ENCODE data around the gene DDX4.
"Not testable (repeated sequence)": the region's sequence is repeated elsewhere in the genome, so short reads cannot be mapped to it uniquely, and the experiment has no call there.

DDX4 gene

GRCh38 chr5:55737793-55738192 is at the start of gene DDX4:
Gene DDX4, plus strand, starts transcription at chr5:55738061. Its CDS starts 903 bp downstream, at chr5:55738964.
- no peak for DNase-seq

DNA sequence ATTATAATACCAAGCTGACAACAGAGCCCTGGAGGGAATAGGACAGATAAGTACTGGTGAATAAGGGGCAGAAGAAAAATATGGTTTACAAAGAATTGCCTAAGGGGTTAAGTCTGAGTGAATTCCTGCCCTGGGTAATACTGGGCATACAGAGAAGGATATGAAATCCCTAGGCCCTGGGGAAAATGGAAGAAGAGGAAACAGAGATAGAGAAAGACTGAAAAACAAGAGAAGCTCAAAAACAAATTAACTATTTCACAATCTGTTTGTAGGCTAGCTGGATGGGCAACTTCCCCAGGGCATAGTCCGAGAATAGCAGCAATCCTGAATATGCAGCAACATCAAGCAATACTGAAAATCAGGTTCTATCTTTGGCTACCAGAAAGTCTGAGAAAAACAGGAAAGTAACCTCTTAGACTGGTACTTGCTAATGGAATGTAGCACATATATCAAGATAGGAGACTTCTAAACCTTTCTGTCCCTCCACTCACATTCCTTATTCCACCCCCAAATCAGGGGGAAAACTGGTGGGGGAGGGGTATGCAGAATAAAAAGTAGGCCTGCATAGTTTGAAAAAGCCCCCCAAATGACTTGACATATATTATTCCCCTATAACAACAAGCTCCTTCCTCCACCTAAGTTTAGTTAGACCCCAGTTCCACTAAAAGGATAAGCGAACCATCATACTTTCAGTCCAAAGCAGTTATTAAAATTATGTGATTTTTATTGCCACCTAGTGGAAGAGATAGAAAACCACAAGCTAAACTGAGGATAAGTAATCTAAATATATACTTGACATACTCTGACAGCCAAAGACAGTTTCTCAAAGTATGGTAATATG is 46.4 kb upstream of the DDX4 start:
- no peak for DNase-seq

- no peak for DNase-seq
Observed at GRCh38 chr5:55692106-55692417, 45.8 kb upstream of the DDX4 start.

- no peak for DNase-seq
Observed at GRCh38 chr5:55692509-55692908, 45.4 kb upstream of the DDX4 start.

- no peak for DNase-seq
Observed at GRCh38 chr5:55694152-55694830, 43.6 kb upstream of the DDX4 start.

- not testable (repeated sequence) for DNase-seq
Observed at GRCh38 chr5:55696704-55697103, 41.2 kb upstream of the DDX4 start.

GRCh38 chr5:55699041-55699688 is 38.7 kb upstream of the DDX4 start:
- no peak for DNase-seq

GRCh38 chr5:55700745-55701144 is 37.1 kb upstream of the DDX4 start:
- DNase-seq, result no peak

DNA sequence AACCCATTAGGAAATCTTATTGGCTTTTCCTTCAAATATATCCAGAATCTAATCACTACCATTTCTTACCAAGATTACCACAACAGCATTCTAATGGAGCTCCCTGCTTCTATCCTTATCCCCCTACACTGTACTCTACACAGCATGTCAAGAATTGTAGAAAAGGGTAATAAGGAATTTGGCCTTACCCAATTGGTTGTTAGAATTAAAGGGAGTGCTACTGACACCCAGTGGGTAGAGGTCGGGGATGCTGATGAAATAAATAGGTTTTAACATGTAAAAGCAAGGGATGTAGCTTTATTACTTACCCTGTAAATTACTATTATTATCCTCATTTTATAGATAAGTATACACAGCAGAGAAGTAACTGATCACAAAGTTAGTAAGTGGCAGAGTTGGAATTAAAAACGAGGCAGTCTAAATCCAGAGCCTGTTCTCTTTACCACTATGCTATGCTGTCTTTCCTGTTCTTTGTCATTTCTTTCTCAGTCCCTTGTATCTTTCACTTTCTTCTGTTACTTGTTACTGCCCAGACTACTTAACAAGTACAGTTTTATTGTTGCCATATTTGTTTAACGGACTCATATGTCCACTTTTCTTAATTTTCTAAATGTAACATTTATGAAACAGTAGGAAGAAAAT is 36.3 kb upstream of the DDX4 start:
- DNase-seq, result no peak

DNA sequence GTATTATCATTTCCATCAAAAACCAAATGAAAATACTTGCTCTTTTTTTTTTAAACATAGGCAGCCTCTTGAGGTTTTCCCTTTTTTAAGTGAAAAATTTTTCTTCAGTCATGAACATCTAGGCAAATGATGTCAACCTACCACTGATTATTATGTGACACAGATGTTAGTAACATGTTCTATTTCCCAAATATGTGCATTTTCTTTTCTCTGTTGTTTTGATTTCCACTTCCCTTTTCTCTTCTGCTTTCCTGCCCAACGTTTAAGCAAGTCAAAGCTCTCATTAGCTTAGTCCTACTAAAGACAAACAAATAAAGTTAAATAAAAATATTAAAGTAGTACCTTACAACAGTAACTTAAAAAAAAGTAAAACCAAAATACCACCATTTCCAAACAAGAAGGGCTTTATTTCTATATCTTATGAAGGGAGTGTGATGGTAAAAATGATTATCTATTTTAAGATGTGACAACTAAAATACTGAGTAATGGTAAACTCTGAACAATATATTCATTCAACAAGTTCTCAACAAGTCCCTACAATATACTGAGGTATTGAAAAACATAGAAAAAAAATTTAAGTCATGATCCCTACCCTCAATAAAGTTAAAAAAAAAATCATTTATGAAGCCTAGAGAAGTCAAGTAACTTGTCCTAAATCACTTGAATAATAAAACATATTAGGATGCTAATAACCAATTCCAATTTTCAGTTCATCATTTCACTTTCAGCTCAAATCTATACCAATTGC is 35.1 kb upstream of the DDX4 start:
- no peak for DNase-seq

DNA sequence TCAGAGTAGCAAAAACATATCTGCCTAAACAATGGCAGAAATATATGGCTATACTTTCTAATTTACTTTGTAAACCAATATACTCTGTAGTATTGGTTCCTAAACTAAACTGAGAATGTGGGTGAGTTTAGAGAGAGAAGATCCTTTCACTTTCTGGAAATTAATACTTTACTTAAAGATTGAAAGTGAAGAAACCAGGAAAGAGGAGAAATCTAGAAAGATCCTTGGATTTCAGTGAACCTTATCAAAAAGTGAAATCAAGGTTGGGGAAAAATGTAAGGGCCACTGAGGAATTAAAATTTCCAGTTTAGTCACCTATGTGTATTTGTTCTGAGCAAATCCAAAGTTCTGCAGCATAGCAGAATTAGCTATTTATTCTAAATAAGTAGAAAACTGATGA is 31.6 kb upstream of the DDX4 start:
- DNase-seq, result no peak

GRCh38 chr5:55708732-55709131 is 29.1 kb upstream of the DDX4 start:
- no peak for DNase-seq

DNA sequence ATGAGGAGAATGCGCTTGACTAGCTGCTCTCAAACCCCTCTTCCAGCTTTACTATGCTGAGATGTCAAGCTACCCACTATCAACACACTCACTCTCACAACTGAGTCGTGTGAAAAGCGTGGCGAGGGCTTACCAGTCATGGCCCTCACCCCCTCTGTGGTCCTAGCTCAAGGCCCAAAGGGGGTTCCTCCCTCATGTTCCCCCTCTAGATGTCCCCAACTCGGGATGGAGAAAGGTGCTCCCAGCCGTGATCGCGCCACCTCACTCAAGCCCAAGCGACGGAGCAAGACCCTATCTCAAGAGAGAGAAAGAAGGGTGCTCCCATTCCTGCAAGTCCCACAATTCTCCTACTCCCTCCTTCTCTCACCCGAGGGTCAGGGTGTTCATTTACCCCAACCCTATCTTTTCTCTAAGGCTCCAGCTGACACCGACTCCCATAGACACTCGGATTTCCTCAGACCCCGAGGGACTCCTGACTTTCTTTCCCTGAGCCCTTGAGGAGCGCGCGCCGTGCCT is 26.3 kb upstream of the DDX4 start:
- DNase-seq, result peak; percentile 3

- peak; percentile 93 for DNase-seq
Observed at GRCh38 chr5:55712023-55712859, 25.6 kb upstream of the DDX4 start, which contains the start of gene SLC38A9. Gene SLC38A9, minus strand, starts transcription at chr5:55712324. Its CDS starts 14,366 bp downstream, at chr5:55697958.

DNA sequence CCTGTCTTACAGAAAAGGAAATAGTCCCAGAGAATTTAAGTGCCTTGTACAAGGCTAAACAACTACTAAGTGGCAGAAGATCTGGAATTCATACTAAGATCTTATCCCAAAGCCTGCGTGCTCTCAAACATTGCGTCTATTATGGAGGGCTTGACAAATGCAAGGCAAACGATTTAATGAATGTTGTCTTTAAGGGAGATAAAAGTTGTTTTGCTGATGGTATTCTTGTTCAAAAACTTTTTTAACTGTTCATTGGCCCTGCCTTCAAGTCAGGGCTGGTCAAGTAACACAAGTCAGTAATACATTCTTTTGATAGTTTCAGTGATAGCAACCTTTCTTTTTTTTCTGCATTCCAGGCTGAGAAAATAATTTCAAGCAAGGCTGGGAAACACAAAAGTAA is 24.0 kb upstream of the DDX4 start:
- no peak for DNase-seq

DNA sequence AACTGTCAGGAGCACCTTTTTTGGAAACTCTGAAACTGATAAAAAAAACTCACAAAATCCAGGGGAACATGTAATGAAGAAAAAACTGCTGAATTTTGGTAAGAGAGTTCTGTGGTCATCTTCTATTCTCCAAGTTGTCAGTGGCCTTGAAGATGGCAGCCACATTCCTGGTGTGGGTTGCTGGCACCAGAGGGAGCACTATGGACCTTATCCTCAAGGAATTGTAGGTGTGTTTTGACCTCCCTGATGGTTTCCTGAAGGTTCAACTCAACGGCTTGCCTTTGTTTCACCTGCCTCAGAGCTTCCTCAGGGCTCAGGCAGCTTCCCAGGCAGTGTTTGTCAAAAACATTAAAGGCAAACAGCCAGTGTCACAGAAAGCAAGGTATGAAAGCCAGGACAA is 23.5 kb upstream of the DDX4 start:
- no peak for DNase-seq

DNA sequence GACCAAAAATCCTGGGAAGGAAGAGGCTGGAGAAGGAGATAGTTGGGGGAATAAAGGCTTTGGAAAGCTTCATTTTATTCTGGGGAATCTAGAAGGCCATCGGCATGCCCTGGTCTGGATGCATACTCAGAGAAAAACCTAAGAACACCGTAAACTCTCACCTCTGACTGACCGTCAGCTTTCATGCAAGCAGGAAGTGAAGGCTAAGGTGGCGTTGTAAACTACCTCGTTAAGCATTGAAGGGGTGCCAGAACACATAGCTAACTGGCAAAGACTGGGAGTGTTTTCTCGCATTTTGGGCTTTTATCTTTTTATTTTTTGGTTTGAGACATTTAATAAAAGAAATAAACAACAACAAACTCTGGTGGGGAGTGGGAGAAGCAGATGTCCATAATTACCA is 23.1 kb upstream of the DDX4 start:
- DNase-seq, result no peak

DNA sequence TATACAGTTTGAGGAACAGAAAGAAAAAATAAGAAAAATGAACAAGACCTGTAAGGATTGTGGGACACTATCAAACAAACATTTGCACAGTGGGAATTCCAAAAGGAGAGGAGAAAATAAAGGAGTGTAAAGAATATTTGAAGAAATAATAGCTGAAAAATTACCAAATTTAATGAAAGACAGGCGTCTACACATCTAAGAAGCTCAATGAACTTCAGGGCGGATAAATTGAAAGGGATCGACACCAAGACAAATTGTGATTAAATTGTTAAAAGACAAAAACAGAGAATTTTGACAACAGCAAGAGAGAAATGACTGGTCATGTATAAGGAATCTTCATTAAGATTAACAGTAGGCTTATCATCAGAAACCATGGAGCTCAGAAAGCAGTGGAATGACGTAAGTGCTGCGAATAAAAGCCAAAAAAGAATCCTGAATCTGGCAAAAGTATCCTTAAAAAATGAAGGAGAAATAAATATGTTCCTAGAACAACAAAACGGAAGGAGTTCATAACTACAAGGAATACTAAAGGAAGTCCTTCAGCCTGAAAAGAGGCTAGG is 22.3 kb upstream of the DDX4 start:
- DNase-seq, result no peak

- not testable (repeated sequence) for DNase-seq
Observed at GRCh38 chr5:55719026-55719425, 18.8 kb upstream of the DDX4 start.

GRCh38 chr5:55720188-55720703 is 17.6 kb upstream of the DDX4 start:
- no peak for DNase-seq

GRCh38 chr5:55724281-55724680 is 13.6 kb upstream of the DDX4 start:
- no peak for DNase-seq
